CD4-positive, alpha-beta T cell treated with Interleukin-17A for 4 hours (primary cell): ENCODE measurements around the gene CEP164.

Source experiments
- DNase-seq: peaks from one replicate; pipeline ENCODE4 v3.0.0-alpha.2; 2020; ENCODE audit warnings: mixed read lengths

CEP164 gene

DNA sequence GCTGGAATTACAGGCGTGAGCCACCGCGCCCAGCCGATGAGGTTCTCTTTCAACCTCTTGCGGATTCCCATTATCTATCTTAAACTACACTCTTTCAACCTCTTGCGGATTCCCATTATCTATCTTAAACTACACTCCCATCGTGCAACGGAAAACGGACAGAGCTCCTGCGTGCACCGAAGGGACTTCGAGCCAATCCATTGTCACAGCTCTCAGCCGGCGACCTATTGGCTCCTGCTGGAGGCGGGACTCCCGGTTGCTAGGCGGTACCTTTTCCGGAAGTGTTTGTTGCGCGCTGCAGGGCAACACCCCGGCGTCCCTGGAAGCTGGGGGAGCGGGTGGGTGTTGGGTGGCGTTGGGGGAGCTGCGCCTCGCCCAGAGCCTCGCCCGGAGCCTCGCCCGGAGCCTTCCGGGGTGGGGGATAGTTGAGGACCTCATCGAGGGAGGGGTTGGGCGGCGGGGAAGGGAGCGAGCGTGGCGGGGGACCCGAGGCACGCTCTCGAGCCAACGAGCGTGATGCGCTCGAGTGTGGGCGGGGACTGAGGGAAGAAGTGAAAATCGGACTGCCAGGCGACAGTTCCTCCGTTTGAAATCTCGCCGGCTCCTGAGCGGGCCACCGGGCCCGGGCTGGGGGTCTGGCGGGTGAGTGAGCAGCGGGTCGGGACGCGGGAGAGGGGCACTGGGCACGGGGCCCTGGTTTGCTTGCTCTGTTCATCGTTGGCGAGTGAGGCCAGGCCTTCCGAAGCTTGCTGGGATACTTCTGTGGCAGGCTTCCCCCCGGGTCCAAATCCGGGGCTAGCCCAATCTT lies at the start of gene CEP164:
Gene CEP164 (plus strand): TSS at position 288 of the 808 bp plus-strand sequence. CDS start 10,733 bp downstream, outside the sequence.
- peak; percentile 96 for DNase-seq

DNA sequence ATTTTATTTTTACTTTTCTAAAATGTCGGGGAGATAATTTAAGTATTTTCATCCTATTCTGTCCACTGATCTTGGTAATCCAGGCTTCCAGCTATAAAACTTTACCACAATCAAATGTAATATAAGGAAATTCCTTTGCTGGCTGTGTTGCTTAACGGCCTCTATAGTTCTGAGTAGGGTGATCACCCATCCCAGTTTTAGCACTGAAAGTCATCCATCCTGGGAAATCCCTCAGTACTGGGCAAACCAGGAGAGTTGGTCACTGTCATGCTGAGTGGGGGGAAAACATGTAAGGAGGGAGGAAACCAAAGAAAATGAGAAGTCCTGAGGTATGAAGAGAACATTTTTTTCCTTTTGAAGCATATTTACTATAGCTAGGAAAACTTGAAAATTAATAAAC lies 49.3 kb upstream of the CEP164 start:
- no peak for DNase-seq

DNA sequence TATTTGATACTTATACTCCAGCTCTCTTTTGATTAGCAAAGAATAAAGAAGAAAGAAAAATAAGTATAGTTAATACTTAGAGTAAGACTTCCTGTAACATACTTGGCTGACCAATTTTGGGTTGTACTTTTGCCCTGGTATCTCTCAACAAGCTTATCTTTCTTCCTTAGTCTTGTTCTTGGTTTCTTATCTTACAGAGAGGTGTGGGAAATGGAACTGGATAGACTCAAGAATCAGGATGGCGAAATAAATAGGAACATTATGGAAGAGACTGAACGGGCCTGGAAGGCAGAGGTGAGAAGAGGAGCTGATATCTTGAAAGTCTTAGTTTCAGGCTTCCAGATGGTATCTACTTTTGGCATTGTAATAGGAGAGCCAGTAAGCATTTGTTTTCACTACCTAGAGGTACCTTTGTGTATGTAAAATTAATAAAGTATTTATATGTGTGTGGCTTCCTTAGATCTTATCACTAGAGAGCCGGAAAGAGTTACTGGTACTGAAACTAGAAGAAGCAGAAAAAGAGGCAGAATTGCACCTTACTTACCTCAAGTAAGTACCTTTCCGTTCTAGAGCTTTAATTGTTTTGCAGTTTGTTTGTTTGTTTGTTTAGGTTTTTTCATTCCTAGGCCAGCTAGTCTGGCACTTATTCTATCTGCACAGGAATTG lies 47.8 kb upstream of the CEP164 start:
- no peak for DNase-seq

DNA sequence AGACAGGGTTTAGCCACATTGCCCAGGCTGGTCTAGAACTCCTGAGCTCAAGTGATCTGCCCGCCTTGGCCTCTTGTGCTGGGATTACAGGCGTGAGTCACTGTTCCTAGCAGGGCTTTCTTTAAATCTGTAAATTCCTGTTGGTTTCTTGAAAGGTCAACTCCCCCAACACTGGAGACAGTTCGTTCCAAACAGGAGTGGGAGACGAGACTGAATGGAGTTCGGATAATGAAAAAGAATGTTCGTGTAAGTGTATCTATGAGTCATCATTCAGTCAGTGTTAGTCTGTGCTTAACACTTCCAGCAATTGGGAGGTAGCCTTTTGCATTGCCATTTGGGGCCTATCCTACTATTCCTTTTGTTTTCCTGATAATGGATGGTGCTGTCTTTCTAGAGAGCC lies 46.5 kb upstream of the CEP164 start:
- no peak for DNase-seq

DNA sequence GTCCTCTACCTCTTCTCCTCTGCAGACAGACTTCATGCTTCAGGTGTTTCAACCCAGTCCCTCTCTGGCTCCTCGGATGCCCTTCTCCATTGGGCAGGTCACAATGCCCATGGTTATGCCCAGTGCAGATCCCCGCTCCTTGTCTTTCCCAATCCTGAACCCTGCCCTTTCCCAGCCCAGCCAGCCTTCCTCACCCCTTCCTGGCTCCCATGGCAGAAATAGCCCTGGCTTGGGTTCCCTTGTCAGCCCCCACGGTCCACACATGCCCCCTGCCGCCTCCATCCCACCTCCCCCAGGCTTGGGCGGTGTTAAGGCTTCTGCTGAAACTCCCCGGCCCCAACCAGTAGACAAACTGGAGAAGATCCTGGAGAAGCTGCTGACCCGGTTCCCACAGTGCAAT lies 45.8 kb upstream of the CEP164 start:
- no peak for DNase-seq

DNA sequence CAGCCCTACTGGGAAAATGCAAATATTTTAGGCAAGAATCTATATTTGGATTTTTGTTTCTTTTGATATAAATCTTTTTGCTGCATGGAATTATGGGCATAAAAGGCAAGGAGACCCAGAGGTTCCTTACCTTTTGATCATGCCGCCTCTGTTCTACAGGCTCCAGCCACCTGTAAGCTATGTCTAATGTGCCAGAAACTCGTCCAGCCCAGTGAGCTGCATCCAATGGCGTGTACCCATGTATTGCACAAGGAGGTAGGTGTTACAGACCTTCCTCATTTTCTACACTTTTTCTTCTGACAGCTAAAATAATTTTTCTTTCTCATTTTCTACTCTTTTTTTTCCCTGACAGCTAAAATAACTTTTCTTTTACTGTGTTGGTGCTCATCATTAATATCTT lies 44.7 kb upstream of the CEP164 start:
- no peak for DNase-seq

DNA sequence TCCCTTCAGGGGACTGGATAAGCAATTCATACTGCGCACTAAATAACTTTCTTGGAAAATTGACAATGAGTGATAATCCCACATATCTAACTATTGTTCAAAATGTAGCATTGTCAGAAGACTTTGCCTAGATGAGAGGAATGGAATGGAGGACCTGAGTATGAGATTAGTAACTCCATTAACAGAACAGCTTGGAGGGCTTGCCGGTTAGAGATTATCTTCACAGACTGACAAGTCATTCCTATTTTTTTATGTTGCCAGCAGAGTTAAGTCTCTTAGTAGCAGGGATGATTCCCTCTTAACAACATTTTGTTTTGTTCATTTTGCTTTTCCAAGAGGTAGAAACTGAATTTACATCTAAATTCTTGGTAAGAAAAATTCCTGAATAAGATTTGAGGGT lies 43.6 kb upstream of the CEP164 start:
- DNase-seq, result no peak

DNA sequence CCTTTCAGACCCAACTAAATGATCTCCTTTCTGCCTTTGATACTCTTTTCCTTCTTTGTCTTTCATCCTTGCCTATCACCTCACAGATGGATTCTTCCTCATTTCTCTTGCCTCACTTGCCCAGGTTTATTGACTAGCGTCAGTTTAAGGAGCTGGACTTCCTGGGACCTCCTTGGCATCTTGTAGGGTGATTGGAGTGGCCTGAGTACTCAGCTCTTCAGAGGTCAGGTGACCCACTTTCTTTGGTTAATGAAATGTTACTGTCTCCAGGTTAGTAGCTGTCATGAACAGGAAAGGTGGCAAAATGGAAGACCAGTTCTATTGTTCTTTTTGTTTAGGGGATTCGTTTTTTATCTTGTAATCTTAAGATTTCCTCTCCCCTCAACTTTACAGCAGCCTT lies 41.1 kb upstream of the CEP164 start:
- no peak for DNase-seq

DNA sequence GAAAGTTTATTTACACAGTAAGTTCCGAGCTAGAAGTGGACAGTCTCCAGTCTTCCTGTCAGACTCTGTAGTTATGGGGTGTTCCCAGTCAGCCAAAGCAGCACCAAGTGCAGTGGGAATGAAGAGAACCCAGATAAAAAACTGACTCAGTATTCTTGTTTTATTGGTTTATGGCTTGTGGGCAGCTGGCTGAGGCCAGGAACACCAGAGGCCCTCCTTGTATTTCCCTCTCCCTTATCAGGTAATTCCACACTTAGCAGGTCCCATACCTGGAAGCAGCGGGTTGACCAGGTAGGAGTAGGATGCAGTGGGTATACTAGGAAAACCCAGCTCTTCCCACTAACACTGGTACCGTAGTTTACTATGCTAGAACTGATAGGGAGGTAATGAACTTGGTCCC lies 40.0 kb upstream of the CEP164 start:
- no peak for DNase-seq

DNA sequence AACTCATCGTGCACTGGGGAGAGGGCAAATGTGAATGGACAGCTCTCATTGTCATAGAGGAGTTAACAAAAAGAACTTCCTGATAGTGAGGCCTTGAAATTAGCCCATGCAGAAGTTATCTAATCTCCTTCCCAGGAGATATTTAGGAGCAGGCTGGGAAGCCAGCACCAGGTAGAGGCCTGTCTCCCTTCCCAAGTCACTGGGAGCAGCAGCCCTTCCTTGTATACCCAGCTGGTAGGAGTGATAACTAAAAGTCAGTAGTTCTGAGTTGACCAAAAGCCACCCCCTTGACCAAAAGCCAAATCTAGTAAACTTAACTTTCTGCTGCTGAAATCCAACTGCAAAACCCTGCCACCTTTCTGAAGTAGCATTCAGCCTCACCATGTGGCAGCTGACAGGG lies 37.9 kb upstream of the CEP164 start:
- no peak for DNase-seq

DNA sequence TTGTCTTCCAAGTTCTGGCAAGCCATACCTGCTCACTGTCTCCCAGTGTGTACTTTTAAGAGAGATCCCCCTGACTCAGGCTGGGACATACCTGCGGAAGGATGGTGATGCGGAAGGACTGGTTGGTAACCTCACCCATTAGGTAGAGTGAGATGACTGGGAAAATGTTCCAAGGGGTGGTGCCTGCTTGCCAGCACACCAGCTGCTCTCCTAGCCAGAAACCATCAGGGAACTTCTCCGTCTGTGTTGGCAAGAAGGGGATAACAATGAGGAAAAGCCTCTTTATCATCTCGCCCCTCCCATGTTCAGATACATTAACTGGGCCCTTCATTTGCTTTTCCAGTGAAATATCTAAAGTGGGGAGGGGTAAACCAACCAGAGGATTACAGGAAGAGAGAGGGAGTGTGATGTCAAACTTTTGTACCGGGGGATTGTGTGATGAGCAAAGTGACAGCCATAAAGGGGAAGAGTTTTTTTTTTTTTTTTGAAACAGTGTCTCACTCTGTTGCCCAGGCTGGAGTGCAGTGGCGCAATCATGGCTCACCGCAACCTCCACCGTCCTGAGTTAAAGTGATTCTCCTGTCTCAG lies 36.8 kb upstream of the CEP164 start, which contains the start of gene BACE1-AS:
Gene BACE1-AS (plus strand): TSS at position 538 of the 588 bp plus-strand sequence.
- DNase-seq, result no peak

DNA sequence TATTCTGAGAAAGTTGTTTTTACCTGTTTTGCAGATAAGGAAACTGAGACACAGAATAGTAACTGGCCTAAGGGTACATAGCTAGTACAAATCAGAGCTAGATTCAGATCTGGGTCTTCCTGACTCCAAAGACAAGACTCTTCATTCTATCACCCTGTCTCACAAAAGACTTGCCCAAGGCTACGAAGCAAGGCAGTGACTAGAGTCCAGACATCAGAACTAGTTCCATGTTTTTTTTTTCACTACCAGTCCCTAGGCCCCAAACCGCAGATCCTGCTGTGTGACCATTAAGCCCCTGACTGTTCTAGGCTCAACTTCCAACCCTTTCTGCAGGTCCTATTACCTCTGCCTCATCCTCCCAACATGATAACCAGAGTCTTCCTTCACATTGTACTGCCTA lies 35.0 kb upstream of the CEP164 start:
- no peak for DNase-seq

DNA sequence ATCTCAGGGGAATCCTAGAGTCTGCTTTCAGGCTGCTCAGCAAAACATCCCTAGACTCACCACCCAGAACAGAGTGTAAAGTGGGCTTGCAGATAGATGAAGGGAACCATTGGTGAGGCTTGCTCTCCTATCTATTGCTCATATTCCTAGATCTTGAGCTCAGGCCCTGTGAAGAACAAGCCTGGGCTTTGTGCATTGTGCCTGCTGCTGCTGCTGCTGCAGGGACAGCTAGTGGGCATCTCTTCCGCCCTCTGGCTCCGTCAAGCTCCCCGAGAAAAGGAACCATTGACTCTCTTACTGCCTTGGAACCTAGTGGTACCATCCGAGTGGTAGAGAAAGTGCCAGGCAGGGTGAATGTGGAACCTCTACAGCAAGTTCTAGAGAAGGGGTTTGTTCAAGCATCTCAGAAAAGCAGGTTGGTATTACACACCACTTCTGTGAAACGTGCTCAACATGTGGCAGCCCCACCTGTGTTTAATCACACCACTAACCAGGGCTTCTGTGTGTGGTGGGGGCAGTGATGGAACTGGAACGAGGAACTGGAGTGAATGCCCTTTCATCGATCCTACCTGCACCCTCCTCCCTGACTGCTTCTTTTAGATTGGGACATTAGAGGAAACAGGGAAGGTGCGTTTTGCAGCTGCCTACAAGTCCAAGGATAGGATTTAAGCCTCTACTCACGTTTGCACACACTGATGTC lies 32.1 kb upstream of the CEP164 start:
- no peak for DNase-seq

DNA sequence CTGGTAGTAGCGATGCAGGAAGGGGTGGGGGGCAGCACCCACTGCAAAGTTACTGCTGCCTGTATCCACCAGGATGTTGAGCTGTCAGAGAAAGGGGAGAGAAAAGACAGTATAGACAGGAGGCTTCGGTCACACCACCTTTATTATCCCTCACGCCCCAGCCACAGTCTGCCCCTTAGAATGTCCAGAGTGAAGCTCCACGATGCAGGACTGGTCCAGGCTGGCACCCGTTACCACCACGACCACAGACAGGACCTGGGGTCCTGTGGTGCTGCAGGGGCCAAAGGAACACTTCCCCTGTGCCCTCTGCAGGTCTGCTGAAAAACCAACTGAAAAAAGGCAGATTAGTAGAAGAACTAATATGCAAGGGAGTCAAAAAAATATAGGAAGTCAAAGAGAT lies 30.8 kb upstream of the CEP164 start:
- DNase-seq, result no peak

DNA sequence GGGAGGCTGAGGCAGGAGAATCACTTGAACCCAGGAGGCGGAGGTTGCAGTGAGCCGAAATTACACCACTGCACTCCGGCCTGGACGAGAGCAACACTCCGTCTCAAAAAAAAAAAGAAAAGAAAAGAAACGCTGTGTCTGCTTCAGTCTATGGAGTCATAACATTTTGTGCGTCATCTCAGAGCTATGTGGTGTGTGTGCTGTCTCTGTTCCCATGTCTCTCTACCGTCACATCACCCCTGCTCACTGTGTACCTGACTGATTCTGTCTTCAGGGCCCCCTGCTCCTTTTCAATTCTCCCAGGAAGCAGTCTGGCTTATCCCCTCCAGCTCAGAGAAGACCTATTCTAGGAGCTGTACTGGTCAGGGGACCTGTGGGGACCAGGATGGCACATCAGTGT lies 29.5 kb upstream of the CEP164 start:
- no peak for DNase-seq

DNA sequence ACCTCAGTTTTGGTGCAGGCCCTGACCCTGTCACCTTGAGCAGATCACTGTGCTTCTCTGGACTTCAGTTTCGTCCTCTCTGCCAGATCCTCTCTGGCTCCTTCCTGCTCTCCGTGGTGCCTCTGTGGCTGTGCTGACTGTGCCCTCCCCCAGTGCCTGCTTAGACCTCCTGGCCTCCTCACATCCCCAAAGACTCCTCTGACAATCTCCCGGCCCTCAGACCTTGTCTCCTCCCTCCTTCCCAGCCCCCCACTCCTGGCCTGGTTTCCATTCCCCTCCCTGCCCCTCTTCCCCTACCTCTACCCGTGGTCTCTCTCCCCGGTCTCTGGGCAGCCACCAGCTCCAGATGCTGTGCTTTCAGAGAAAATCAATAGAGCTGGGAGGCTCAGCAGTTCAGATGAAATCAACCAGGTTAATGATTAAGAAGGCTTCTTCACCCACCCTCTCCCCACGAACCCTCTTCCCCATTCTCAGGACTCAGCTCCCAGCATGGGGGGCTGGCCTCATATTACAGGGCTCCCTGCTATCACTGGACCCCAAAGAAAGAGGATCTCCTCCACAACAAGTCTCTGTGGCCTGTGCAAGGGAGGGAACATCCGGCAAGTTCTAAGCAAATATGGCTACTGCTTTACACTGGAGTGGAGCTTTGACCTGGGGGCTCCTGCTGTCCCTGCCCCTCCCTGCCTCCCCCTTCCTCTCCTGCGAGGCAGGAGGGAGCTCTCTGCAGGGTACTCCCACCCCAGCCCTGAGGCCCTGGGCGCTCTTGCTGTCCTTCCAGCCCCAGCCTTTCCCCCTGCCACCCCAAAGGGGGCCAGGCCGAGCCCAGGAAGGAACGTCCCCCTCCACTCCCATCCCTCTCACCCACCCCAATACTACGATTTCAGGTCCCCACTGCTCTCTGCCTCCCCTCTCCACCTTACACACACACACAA lies 28.0 kb upstream of the CEP164 start:
- DNase-seq, result no peak

DNA sequence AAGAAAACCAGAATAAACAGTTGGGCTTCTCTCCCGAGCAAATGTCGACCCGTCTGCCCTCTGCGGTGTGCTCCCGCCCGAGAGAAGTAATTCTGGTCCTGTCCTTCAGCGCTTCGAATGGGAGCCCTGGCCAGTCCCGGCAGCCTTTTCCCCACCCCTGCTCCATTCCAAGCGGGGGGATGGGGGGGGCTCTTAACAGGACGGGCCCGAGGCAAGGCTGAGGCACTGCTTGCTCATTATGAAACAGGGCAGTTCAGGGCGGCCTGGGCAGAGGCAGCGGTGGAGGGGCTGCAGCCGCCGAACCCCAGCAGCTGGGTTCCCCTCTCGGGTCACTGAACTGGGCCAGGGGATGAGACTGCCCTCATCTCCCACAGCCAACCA lies 27.4 kb upstream of the CEP164 start:
- no peak for DNase-seq

DNA sequence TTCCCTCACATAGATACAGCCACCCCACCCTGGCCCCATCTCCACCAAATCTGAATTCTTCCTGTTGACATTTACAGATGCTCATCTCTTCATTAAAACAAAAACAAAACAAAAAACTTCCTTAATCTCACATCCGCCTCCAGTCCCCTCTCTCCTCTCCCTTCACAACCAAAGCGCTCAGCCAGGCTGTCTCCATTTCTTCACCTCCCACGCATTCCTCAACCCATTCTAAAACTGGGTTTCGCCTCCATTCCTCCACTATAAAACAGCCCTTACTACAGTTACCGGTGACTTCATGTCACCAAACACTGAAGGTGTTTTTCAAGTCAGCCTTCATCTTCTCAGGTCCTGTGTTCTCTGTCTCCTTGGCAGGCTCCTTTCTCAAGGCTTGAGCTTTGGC lies 26.9 kb upstream of the CEP164 start:
- no peak for DNase-seq

DNA sequence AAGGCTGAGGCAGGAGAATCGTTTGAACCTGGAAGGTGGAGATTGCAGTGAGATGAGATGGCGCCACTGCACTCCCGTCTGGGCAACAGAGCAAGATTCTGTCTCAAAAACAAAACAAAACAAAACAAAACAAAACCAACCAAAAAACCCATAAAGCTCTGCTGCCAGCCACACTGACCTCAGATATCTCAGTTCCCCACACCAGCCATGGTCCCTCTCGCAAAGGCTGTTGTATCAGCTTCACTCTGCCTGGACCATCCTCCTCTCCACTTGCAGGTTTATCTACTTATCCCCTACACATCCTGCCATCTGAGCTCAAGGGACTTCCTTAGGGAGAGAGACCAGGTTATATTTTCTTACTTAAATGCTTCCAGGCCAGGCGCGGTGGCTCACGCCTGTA lies 25.4 kb upstream of the CEP164 start:
- no peak for DNase-seq

DNA sequence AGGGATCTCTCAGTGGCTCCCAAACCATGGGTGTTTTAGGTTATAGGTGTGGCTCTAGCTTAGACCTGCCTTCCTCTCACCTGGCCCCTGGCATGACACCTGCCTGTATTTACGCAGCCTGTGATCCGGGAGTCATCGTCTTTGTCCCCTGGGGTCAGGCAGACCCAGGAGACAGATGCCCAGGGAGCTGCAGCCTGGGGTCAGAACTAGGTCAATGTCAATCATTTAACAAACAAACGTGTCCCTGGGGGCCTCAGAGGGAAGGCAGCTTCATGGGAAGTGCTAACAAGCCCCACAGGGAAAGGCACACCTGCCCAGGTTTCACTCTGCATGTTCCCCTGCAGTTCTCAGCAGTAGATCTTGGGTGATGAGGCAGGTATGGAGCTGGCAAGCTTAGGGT lies 24.6 kb upstream of the CEP164 start:
- no peak for DNase-seq

DNA sequence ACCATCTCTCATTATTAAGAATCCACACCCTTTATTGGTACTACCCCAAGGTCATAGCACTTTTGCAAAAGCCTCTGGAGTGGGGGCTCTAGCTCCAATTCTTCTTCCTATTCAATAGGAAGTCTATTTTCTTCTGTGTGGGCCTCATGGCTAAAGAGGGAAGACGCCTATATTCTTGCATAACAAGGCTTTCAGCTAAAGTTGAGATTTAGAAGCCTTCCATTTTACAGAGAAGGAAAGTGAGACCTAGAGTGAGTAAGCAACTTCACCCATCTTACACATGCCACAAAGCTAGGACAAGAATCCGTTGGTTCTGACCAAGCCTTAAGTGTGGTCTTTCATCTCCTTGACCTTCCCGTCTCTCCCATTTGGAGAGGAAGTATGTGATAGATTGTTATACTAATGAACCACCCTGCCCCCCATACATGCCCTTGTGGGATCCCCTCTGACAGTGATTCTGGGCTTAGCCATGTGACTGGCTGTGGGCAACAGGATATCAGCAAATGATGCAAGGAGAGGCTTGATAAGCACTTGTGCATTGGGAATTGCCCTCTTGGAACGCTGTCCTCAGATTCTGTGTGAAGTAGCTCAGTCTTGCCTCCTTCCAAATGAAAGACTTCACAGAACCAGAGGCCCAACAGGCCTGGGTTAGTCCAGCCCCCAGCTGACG lies 23.9 kb upstream of the CEP164 start:
- DNase-seq, result no peak

DNA sequence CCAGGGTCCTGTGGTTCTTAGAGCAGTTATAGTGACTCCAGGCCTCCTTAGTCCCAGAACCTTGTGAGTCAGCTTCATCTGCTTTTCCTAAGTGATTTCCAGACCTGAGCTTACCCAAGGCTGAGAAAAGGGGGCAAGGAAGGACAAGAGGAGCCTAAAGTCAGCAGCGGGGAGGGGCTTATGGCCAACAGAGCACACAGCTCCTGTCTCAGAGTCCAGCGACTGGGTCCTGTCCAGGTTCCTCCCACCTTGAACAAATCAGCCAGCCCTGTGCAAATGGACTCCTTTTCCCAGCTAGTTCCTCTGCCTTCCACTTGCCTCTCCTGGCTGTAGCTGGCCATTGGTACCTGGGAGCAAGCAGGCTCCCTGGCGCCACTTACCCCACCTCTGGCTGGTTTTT lies 22.5 kb upstream of the CEP164 start:
- no peak for DNase-seq
